Measurements from ENCODE around the gene PRKD3. TPM values are rescaled to one million over a fixed set of nuclear protein-coding genes. Genes with fewer than 3 reads are reported as not detected.
A peak's percentile ranks its signal among the peaks of the same experiment; 100 is the strongest.

Gene PRKD3
- total and polyA plus RNA-seq, 2 of the 13 experiments (the other 11 are each of a cell fraction or from before 2014, with no cell fraction given), result 11.6 to 38.4 TPM

GRCh38 chr2:37364351-37364750 is 39.7 kb upstream of the PRKD3 start:
- no peak overlapping the region for H3K27ac ChIP-seq (ENCODE audit: extremely low read length, insufficient read depth, low read length)
- no peaks in the 10 kb centered on the region for H3K79me2 ChIP-seq (ENCODE audit: insufficient read depth, low read length)
- no peaks in the 10 kb centered on the region for H3K4me1 ChIP-seq (ENCODE audit: insufficient read depth, low read length)
- H3K4me2 ChIP-seq (ENCODE audit: low read depth, low read length), result no peak overlapping the region
- DNase-seq (ENCODE audit: low spot score) (no peak), ATAC-seq (no peak), FAIRE-seq (no peak)
- 59% methylated on average over 6 of the region's 6 CpGs for WGBS (ENCODE audit: low lambda C conversion rate)
- TF ChIP-seq, protein P1, sequence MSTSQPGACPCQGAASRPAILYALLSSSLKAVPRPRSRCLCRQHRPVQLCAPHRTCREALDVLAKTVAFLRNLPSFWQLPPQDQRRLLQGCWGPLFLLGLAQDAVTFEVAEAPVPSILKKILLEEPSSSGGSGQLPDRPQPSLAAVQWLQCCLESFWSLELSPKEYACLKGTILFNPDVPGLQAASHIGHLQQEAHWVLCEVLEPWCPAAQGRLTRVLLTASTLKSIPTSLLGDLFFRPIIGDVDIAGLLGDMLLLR (CRISPR knock-in tag; IDR thresholded peaks at IDR 0.05), result no peak
- TF ChIP-seq DRAP1 (CRISPR knock-in tag; IDR thresholded peaks at IDR 0.05) (no peak), FOXO1 (CRISPR knock-in tag; IDR thresholded peaks at IDR 0.05) (no peak)
- H3K36me3 ChIP-seq (replicated peaks in 1 of 2; ENCODE audit: control insufficient read depth in 1 of 2, insufficient read depth in 2 of 2, low read length in 2 of 2), result no peaks in the 10 kb centered on the region
- CTCF ChIA-PET (ENCODE audit: low intra/inter-chr PET ratio, low total read pairs), result no interaction called here
- in situ Hi-C loops (cut with HindIII; ENCODE audit: extremely low pct_ligation_motif_present, low pct_unique_long_range_greater_than_20kb), result no loop called here
- H2AFZ ChIP-seq (ENCODE audit: low read length), result peak overlapping the region; percentile 4
- no peak overlapping the region for H3K9ac ChIP-seq (ENCODE audit: insufficient read depth, low read depth, low read length)
- H3K27me3 ChIP-seq (ENCODE audit: control insufficient read depth in 1 of 2, insufficient read depth in 2 of 2, low read length in 2 of 2), result peaks cover 0 to 4% of the 10 kb centered on the region in 2 experiments; a peak in 3 of 5 replicates
- intact Hi-C loops (cut with micrococcal nuclease; ENCODE audit: unreplicated experiment), result no loop called here
- H3K9me3 ChIP-seq (ENCODE audit: low read length), result no peaks in the 10 kb centered on the region
- no TSS peak for BruUV-seq (replicated peaks)
- POLR2A ChIA-PET, result no interaction called here
- no peak overlapping the region for H3K4me3 ChIP-seq (replicated peaks in 1 of 3; ENCODE audit: insufficient read depth in 1 of 3, low read depth in 2 of 3, low read length in 3 of 3)
- H4K20me1 ChIP-seq (ENCODE audit: insufficient read depth, low read length), result no peaks in the 10 kb centered on the region

DNA sequence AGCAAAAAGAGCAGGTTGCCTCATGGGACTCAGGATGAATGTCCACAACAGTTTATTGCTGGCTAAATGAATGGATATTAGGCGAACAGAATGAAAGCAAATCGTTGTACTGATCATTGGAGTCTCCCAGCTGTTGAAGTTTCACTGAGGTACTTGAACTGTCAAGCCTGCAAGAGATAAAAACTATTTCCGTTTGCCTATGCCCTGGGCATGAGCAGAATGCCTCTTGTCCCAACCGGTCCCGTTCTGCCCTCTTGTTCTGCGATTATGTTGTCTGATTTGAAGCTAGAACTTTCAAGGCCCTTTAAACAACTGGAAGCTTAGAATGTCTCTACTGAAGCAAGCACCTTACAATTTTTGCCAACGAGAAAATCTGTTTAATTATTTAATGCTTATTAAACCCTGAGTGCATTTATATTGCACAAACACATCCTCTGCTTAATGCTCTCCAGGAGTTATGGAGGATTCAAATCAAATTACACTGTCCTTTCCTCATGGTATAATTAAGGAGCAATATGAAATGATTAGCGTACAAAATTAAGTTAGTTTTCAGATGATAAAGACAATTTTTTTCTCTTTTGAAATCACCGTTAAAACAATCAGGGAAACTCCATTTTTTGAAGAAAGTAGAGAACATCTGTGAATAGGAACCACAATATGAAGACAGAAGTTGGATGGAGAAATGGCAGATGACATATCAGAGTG is 37.5 kb upstream of the PRKD3 start:
- Histone ChIP-seq H4K20me1 (ENCODE audit: insufficient read depth, low read length) (no peaks in the 10 kb centered on the region), H3K4me1 (ENCODE audit: insufficient read depth, low read length) (no peaks in the 10 kb centered on the region), H3K79me2 (ENCODE audit: insufficient read depth, low read length) (no peaks in the 10 kb centered on the region), H3K27ac (ENCODE audit: extremely low read length, insufficient read depth, low read length) (no peak overlapping the region), H3K4me2 (ENCODE audit: low read depth, low read length) (no peak overlapping the region), H3K9me3 (ENCODE audit: low read length) (no peaks in the 10 kb centered on the region), H3K36me3 (replicated peaks in 1 of 2; ENCODE audit: control insufficient read depth in 1 of 2, insufficient read depth in 2 of 2, low read length in 2 of 2) (no peaks in the 10 kb centered on the region), H2AFZ (ENCODE audit: low read length) (no peak overlapping the region), H3K9ac (ENCODE audit: insufficient read depth, low read depth, low read length) (no peak overlapping the region), H3K27me3 (ENCODE audit: control insufficient read depth in 1 of 2, insufficient read depth in 2 of 2, low read length in 2 of 2) (peaks cover 0 to 11% of the 10 kb centered on the region in 2 experiments; a peak in 4 of 5 replicates), H3K4me3 (replicated peaks in 1 of 3; ENCODE audit: insufficient read depth in 1 of 3, low read depth in 2 of 3, low read length in 3 of 3) (no peak overlapping the region)
- 33% methylated on average over 9 of the region's 9 CpGs for WGBS (ENCODE audit: low lambda C conversion rate)
- in situ Hi-C loops (cut with HindIII; ENCODE audit: extremely low pct_ligation_motif_present, low pct_unique_long_range_greater_than_20kb), result no loop called here
- FAIRE-seq (no peak), ATAC-seq (no peak), DNase-seq (ENCODE audit: low spot score) (no peak)
- intact Hi-C loops (cut with micrococcal nuclease; ENCODE audit: unreplicated experiment), result no loop called here
- ChIA-PET CTCF (ENCODE audit: low intra/inter-chr PET ratio, low total read pairs) (no interaction called here), POLR2A (no interaction called here)
- no TSS peak for BruUV-seq (replicated peaks)
- TF ChIP-seq TBP (CRISPR knock-in tag; IDR thresholded peaks at IDR 0.05) (no peak), ZNF34 (CRISPR knock-in tag; IDR thresholded peaks at IDR 0.05; ENCODE audit: borderline replicate concordance) (no peak), SIN3B (IDR thresholded peaks at IDR 0.05; ENCODE audit: low read length) (no peak), ZUFSP (CRISPR knock-in tag; IDR thresholded peaks at IDR 0.05; ENCODE audit: borderline replicate concordance) (no peak), HCFC1 (IDR thresholded peaks at IDR 0.05; ENCODE audit: low read depth, low read length) (no peak), ZSCAN20 (CRISPR knock-in tag; IDR thresholded peaks at IDR 0.05; ENCODE audit: borderline replicate concordance) (no peak), SMC3 (IDR thresholded peaks at IDR 0.05; ENCODE audit: low read length) (no peak), RCOR2 (CRISPR knock-in tag; IDR thresholded peaks at IDR 0.05) (no peak), CCAR2 (optimal IDR thresholded peaks at IDR 0.05; ENCODE audit: low read depth, low read length) (no peak), CBFB (CRISPR knock-in tag; IDR thresholded peaks at IDR 0.05) (no peak), AGO1 (IDR thresholded peaks at IDR 0.05; ENCODE audit: low read depth, low read length, poor library complexity, severe bottlenecking) (no peak), ZNF747 (CRISPR knock-in tag; IDR thresholded peaks at IDR 0.05; ENCODE audit: borderline replicate concordance) (no peak), SRSF9 (IDR thresholded peaks at IDR 0.05; ENCODE audit: borderline replicate concordance, insufficient read depth, low read depth, low read length, poor library complexity, severe bottlenecking) (no peak), ZNF761 (CRISPR knock-in tag; conservative IDR thresholded peaks at IDR 0.05) (no peak)
